Stimulated activated CD4-positive, alpha-beta T cell treated with anti-CD3 and anti-CD28 coated beads, Interleukin-1b, Interleukin-23, amount 100 ng/mL, for 4 hours (primary cell): ENCODE results near the gene LMF2.

ENCODE experiments used
- DNase-seq, 2 donors: peaks; one replicate each; pipeline ENCODE4 v3.0.0-alpha.2; 2020; ENCODE audit warnings: low read depth in 2 of 2

Gene LMF2

GRCh38 chr22:50504369-50505211 lies 2.9 kb downstream of the LMF2 start:
- DNase-seq: no peak

GRCh38 chr22:50503475-50504145 lies 3.9 kb downstream of the LMF2 start:
- no peak for DNase-seq

- DNase-seq: no peak
These were observed 4.7 kb downstream of the LMF2 start for GRCh38 chr22:50502628-50503474.

- no peak for DNase-seq
These were observed 5.4 kb downstream of the LMF2 start for GRCh38 chr22:50502096-50502495.

GRCh38 chr22:50500452-50500851 lies 7.0 kb downstream of the LMF2 start:
- DNase-seq: no peak

GRCh38 chr22:50498322-50498890 lies 9.1 kb downstream of the LMF2 start:
- peak; percentile 39 to 62 for DNase-seq

- DNase-seq: no peak
These were observed 10.4 kb downstream of the LMF2 start for GRCh38 chr22:50497093-50497492.

GRCh38 chr22:50490531-50491308 lies 16.8 kb downstream of the LMF2 start:
- no peak for DNase-seq

- DNase-seq: no peak
These were observed 17.9 kb downstream of the LMF2 start for GRCh38 chr22:50489363-50490243.

GRCh38 chr22:50488886-50489285 lies 18.6 kb downstream of the LMF2 start:
- no peak for DNase-seq

- no peak for DNase-seq
These were observed 19.4 kb downstream of the LMF2 start for GRCh38 chr22:50488006-50488677.

GRCh38 chr22:50487290-50488005 lies 20.1 kb downstream of the LMF2 start:
- no peak for DNase-seq

- DNase-seq: no peak
These were observed 20.8 kb downstream of the LMF2 start, which contains the start of gene MIOX for GRCh38 chr22:50486561-50487289. MIOX (plus strand) TSS chr22:50486859; CDS start chr22:50486898, 39 bp downstream.

GRCh38 chr22:50485221-50486131 lies 22.0 kb downstream of the LMF2 start:
- DNase-seq: no peak

- no peak for DNase-seq
These were observed 23.3 kb downstream of the LMF2 start for GRCh38 chr22:50483977-50484853.

- DNase-seq: no peak
These were observed 23.9 kb downstream of the LMF2 start for GRCh38 chr22:50483556-50483955.
